Measurements from ENCODE around the gene KIF6.
A peak's percentile ranks its signal among the peaks of the same experiment; 100 is the strongest.

The KIF6 gene

GRCh38 chr6:39593646-39594045 lies 131.6 kb downstream of the KIF6 start:
- no peak for DNase-seq

DNA sequence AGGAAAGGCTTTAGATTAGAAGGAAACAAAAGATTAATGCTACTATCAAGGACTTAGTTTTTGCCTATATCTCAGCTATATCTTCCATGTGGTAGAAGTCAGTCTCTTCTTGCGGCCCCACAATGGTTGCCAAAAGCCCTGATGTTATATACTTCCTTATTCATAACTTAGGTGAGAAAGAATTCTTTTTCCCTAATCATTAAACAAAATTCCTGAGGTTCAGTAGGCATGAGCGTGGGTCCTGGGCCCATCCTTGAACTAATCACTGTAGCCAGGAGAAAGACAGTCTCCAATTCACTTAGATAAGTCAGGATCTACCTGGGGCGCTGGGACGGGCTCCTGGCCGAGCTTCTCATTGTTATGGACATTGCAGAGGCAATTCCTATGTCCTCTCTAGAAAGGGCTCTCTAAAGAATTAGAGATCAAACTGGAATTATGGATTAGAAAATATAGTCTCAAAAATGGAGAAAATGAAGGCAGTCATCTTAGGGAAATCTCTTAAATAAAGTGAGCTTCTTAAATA lies 134.3 kb downstream of the KIF6 start:
- no peak for DNase-seq

GRCh38 chr6:39587080-39587479 lies 138.1 kb downstream of the KIF6 start:
- no peak for DNase-seq

- DNase-seq: no peak
These were observed 139.6 kb downstream of the KIF6 start for GRCh38 chr6:39585641-39586040.

- DNase-seq: no peak
These were observed 147.6 kb downstream of the KIF6 start for GRCh38 chr6:39577446-39578165.

GRCh38 chr6:39576556-39577303 lies 148.5 kb downstream of the KIF6 start:
- DNase-seq: no peak

GRCh38 chr6:39574991-39575390 lies 150.2 kb downstream of the KIF6 start:
- no peak for DNase-seq

- no peak for DNase-seq
These were observed 151.7 kb downstream of the KIF6 start for GRCh38 chr6:39573541-39573940.

GRCh38 chr6:39572661-39573340 lies 152.4 kb downstream of the KIF6 start:
- peak; percentile 45 for DNase-seq

GRCh38 chr6:39568896-39569295 lies 156.3 kb downstream of the KIF6 start:
- peak; percentile 91 for DNase-seq

GRCh38 chr6:39567091-39567490 lies 158.1 kb downstream of the KIF6 start:
- no peak for DNase-seq

- peak; percentile 37 for DNase-seq
These were observed 158.8 kb downstream of the KIF6 start for GRCh38 chr6:39566456-39566855.

DNA sequence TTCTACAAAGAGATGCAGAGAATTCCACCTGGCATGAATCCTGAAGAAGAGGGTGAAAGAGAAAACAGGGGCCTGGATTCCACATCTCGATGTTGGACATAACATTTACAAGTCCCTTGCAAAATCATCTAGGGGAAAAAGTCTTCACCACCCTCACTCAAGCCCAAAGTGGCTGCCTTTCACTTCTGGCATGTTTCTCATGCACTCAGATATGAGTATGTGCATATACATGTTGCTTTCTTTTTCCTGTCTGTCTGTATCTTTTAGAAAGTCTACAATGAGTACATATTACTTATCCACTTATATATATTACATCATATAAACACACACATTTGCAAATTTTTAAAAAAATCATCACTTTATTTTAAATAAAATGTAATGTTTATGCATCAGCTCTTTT lies 159.3 kb downstream of the KIF6 start:
- DNase-seq: no peak

DNA sequence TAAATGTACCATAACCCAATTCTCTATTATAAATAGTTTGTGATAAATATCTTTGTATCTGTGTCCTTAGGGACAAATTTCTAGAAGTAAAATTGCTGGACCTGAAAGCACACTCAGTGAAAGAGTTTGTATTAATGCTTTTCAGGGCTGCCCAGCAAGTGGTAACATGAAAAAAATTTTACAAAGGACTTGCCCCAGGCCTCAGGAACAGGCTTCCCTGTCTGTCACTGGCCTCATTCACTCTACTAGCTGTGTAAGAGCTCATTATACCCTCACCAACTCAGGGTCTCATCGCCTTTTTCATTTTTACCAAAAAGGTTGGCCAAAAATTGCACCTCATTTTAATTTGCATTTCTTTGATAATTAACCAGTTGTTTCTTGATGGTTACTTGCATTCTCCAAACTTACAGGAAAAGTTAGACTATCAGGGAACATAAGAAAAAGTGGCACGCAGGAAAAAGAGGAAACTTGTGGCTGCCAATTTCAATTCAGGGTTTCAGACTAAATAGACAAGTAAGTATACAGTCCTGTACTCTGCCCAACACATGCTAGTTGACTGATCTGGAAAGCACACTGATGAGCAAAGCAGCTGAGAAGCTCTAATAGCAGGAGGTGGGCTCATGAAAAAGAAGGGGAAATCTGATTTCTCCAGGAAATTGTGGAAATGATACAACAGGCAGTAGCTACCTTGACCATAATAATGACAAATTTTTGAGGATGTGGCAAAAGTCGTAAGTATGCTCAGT lies 161.5 kb downstream of the KIF6 start:
- DNase-seq: no peak

DNA sequence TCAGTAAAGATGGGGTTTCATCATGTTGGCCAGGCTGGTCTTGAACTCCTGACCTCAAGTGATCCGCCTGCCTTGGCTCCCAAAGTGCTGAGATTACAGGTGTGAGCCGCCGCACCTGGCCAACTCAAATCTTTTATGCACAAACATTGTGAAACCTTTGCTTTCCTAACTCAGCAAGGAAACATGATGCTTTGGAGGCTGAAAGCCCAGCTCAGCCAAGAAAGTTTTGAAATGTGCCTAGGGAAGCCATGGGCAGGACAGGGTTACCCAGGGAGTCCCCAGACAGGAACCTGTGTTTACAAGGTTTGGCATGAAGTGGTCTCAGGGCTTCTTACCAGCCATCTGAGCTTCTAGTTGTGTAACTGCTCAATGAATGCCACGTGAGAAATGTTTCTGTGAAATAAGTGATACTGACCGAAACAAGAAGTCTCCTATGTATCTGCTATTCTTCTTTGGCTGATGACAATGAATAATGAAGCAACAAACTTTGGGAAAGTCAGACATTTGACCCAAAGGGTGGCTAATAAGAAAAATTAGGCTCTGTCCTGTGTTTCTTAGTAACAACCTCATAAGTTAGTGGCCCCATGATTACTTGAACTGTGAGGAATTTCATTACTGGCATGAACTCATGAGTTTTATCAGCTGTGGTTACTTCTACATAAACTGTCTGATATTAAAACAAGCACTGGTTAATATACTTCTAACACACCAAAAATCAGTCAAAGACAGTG lies 163.5 kb downstream of the KIF6 start:
- peak; percentile 45 for DNase-seq

DNA sequence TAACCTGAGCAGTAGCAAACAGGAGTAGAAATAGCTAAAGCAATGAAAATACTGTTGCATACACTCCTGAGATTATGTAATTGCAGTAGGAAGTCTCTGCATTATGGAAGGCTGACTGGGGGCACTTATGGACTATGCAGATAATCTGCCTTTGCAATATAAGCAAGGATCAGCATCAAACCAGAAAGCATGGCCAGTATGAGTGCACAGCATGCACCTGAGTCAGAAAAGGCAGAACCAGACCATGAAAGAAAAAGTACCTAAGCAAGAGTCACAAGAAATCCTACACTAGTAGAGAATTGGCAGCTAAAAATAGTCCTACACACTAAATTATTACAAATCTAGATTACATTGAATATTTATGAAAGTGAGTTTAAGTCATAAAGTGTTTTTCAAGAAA lies 164.3 kb downstream of the KIF6 start:
- no peak for DNase-seq

DNA sequence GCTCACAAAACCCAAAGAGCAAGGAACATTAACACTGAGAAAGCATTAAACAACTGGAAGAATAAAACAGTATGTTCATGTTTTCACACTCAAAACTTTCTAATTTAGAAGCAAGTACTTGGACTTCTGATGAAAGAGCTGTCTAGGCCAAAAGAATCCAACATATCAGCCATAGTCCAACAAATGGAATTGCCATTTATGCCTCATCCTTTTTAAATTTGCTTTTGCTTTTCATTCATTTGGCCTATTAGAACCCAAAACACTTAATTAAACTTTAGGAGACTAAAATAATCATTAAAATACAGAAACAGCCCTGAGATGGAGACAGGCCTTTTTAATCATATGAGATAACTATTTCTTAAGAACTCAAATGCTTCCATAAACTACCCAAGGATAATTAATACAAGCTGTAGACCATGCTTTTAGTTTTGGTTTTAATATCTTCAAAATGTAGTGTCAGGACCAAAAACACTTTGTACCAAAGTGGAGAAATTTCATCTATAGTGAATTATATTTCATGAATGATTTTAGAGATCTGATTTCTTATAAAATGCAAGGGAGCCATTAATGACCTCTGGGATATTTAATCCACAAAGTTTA lies 166.5 kb downstream of the KIF6 start:
- no peak for DNase-seq

DNA sequence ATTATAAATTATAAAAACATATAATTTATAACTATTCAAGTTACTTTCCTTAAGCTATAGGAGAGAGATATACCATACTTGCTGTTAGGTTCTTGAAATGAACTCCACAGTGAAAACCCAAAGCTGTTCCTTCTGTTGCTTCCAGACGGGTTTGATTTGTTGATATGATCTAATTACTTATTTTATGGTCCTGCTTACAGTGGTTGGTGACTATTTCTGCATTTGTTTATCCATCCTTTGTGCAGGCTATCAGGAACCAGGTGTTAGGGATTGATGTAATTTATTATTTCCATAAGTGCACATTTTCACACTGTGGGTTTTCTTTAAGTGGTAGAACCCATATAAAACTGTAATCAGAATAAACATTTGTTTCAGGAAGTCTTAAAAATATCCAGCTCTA lies 167.1 kb downstream of the KIF6 start:
- no peak for DNase-seq

- no peak for DNase-seq
These were observed 170.1 kb downstream of the KIF6 start for GRCh38 chr6:39555136-39555535.

- DNase-seq: peak; percentile 76
These were observed 171.1 kb downstream of the KIF6 start for GRCh38 chr6:39553860-39554802.

Measured in fibroblast of skin of back (primary cell).